Erythroblast (primary cell): ENCODE data around the gene ZNF814.

ENCODE experiments used
- GATA1 ChIP-seq: IDR thresholded peaks from 2 replicates; pipeline ENCODE4 v1.6.1; 2011; ENCODE audit warnings: low read depth, mild to moderate bottlenecking, control low read depth, low read length, moderate library complexity
- POLR2A ChIP-seq: IDR thresholded peaks from 2 replicates; pipeline ENCODE4 v1.6.1; 2011; ENCODE audit warnings: mild to moderate bottlenecking, low read length

DNA sequence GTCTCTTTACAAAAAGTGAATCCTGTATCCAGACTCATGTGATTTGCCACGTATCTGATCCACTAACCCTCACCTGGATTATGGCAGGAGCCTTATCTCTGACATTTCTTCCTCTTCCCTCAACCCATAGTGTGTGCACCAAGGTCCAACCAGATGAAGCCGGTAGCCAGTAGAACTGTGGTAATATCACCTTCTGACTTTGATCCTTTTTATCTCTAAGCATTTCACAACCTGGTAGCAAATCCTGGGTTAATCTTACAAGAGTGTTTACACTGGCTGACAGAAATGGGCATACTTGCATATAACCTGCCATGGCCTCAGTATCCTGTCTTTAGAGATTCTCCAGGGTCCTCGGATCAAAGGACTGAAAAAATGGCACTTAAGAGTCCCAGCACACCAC, 25.7 kb upstream of the ZNF814 start:
- TF ChIP-seq POLR2A (no peak), GATA1 (no peak)
